GM08714 (cell line): ENCODE measurements around the gene SDC1.

Experiments used
- H3K4me3 ChIP-seq: fragments of 200-500 bp; sonication (Bioruptor generic); 2 replicates; pipeline ENCODE4 v1.5.1; 2014; ENCODE audit warnings: mild to moderate bottlenecking, low read length, inconsistent platforms
- ZNF274 ChIP-seq: IDR thresholded peaks from 2 replicates; pipeline ENCODE4 v1.6.1; 2012; ENCODE audit warnings: mild to moderate bottlenecking, low read depth, low read length

The SDC1 gene

DNA sequence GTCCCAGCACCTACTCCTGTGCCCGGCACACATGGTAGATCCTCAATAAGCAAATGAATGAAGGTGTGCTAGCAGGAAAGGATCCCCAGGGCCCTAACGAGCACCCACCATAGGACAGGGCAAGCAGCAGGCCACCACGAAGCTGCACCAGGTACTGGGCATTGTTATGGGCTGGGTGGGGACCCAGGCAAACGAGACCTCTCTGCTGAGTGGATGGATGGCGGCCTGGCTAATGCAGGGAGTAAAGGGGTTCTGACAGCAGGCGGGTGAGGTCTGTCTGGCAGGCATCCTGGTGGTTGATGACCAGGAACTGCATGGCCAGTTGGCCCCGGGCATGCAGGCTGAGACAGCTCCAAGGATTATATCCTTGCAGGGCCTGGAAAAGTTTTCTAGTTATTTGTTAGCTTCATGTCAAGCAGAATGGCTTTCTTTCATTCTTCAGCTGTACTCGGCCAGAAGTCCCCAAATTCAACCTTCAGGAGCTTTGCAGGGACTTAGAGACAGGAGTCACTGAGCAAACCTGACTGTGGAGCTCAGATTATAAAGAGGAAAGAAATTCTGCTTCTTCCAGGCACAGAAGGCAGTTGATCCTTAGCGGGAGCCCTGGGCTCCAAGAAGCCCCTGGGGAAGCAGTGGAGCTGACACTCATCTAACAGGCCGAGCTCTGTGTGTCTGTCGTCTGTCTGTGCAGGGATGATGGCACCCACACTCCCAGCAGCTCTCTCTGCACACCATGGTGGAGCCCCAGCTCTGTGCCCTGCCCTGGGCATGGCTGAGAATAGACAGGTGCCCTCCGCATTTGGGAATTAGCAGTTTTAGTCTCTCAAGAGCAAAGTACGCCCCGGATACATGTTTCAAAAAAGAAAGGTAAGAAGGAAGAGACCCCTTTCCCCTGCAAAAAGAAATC is 51.2 kb downstream of the SDC1 start:
- no peak overlapping the region for H3K4me3 ChIP-seq
- TF ChIP-seq ZNF274, result no peak

DNA sequence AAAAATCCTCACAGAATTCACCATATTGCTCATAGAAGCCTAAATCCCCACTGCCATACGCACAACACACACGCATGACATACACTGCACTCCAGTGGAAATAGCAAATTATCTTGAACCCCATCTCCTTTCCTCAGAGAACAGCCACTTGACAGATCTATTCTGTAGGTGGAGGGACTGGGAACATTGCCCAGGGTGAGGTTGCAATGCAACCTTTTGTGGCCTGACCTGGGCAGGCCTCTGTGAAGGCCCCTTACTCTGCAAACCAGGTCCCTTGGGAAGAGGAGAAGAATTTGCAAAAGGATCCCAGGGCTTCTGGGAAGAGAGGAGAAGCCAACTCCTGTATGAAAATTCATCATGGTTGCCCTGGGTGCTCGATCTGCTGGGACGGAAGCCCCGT is 51.9 kb downstream of the SDC1 start:
- TF ChIP-seq ZNF274, result no peak

DNA sequence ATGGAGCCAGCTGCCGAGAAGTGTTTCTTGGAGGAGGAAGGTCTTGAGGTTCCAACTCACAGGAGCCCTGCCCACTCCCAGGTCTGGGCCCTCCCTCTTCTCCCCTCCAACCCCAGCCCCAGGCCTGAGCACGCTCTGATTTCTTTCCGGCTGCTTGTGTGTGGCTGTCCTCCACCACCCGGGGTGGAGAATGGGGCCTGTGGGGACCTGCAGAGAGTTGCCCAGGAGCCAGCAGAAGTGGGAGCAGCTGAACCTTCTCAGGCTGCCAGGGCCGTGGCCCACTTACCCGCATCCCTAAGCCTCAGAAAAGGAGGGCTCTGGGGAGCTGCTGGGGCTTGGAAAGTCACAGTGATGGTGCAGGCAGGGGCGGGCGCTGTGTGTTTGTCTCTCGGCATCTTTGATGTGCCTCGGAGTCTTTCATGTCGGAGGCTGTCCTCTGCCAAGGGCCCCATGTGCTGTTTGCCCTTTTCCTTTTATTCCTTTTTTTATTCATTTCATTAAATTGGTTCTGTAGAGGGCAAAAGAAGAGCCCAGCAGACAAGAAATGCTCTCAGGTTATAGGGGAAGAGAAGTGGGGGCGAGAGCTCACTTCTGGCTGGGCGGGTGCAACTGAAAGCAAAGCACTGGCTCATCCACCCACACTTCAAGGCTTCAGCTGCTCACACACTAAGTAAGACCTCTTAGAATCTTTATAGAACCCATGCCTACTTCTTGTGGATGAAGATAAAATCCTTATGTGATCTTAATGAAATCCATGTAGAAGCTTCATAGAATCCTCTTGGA is 52.5 kb downstream of the SDC1 start:
- H3K4me3 ChIP-seq, result no peak overlapping the region
- no peak for TF ChIP-seq ZNF274

More for the DNA sequence above, 51.9 kb downstream of the SDC1 start:
- no peak overlapping the region for H3K4me3 ChIP-seq

DNA sequence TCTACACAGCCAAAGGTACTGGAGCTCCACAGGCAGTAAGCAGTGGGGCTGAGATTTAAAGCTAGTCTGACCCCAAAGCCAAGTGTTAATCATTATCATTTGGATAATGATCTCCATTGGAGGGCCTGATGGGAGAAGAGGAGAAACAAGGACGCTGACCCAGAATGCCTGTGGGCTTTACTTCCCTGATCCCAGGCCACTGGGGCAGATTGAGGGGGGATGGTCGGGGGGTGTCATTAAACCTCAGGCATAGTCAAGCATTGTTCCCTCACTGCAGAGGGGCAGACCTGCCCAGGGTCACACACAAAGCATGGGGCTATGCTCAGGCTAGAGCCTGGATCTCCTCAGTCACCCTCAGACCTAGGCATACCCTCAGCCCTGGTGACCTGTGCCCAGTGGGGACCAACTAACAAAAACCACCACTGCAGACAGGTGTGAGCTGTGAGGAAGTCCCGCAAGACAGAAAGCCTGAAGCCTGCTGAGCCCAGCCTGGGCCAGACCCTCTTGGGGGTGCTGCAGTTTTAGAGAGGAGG is 53.4 kb downstream of the SDC1 start:
- TF ChIP-seq ZNF274, result no peak
- H3K4me3 ChIP-seq, result no peak overlapping the region

DNA sequence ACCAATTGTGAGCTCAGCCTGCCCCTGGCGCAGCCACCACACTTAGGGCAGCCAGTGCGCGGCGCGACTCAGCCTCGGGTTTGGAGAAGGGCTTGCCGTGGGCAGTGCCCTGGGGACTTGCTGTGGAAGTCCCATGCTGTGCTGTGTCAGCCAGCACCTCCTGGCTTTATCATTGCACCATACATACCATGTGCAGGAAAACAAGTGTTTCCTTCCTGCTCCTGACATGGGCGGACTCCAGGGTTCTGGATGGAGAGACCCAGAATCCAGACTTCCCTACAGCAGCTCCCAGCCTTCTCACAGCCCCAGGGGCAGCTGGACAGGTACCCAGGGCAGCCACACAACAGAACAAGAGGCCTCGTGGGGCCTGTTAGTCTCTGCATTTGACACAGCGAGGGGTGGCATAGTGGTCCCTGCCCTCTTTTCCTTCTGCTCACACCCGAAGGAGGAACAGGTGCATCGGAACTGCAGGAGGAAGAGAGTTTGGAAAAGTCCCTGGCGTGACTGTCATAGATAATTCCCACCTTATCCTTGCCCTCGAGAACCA is 54.2 kb downstream of the SDC1 start:
- no peak for TF ChIP-seq ZNF274
- H3K4me3 ChIP-seq, result no peak overlapping the region

DNA sequence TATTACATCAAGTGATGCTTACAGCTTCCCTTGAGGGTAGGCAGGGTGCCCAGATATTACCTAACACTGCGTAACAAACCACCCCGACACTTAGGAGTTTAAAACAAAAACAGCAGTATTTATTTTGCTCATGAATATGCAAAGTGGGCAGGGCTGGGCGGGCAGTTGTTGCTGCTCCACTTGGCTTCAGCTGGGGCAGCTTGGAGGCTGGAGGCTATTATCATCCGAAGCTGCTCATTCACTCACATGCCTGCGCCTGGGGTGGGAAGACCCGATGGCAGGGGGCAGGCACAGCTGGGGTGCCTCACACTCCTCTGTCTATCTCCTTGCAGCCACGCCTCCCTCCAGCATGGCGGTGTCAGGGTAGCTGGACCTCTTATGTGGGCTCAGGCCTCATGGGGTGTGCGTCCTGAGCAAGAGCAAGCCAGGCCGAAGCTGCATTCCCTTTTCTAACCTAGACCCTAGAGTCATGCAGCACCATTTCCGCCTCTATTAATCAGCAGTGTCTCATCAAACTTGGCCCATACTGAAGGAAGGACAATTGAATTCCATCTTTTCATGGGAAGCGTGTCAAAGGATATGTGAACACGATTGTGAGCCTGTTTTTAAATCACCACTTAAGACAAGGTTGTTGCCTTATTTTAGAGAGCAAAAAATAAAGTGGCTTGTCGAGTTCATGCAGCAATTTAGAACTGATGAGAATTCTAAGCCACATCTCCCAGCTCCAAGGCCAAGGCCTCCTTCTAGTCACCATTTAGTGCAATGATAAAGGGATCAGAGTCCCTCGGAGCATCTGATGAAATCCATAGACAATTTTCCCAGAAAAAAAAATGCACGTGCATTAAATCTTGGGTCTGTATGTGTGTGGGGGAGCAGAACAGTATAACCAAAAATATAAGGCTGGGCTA is 54.9 kb downstream of the SDC1 start:
- no peak for TF ChIP-seq ZNF274
- H3K4me3 ChIP-seq, result no peak overlapping the region

DNA sequence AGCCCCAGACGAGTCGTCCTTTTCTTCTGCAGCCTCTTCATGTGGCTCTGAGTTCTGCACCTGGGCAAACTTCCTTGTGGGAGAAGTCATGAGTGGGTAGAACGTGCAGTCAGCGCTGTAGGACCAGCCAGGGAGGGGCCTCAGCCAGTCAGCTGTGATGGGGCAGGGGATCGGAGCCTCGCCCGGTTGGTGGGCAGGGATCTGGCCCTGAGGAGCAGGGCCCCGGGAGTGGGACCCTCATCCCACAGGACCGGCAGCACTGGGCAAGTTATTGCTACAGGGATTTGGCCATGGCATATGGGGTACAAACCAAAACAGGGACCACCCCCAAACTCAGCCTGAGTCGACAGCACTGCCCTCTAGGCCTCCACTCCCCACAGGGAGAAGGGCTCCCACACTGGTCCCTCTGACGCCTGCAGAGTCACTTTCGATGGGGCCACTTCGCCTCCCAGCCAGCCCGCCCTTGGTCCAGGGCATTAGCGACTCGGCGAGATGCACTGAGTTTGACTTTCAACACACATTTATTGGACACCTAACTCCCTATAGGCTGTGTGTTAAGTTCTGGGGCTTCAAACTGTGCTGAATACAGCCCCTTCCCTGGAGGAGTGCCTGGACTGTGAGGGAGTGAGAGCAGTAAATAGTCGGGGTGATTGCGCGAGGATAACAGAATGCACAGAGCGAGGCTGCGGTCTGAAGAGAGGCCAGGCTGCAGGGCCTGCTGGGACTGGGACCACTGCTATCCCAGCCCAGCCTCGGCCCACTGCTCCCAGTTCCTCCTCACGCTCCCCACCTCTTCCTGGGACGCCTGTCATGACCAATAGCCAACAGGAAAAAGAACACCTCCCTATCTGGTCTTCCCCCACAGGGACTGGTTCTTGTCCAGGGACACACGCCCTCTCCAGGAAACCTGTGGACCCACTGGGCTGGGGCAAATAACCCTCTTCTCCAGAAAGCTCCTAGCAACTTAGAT is 55.9 kb downstream of the SDC1 start:
- no peak overlapping the region for H3K4me3 ChIP-seq
- no peak for TF ChIP-seq ZNF274

DNA sequence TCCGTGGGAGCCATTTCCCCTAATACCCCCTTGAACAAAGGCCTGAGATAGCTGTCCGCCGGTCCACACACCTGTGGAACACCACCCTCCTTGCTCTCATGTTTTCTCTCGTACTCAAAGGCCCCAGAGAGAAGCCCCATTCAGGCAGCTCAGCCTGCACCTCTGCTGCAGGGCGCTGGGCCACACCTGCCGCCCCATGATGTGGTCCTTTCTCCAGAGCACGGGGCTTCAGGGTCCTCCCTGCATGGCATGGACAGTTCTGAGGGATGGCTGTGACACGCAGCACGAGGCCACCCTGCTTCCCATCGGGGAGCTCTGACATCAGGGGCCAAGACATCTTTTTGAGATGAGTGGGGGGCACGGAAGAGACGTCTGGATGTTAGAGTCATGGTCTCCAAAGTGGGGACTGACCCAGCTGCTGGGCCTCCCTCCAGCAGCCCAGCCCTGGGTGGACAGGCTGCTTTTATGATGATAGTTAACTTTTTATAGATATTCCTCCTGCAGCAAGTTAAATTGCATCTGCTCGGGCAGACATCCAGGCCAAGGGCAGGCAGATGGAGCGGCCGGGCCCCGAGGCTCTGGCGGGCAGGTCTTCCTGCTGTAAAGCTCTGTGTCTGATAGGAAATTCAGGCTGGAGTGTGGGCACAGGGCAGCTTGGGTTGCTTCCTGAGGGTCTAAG is 56.7 kb downstream of the SDC1 start:
- no peak overlapping the region for H3K4me3 ChIP-seq
- no peak for TF ChIP-seq ZNF274

DNA sequence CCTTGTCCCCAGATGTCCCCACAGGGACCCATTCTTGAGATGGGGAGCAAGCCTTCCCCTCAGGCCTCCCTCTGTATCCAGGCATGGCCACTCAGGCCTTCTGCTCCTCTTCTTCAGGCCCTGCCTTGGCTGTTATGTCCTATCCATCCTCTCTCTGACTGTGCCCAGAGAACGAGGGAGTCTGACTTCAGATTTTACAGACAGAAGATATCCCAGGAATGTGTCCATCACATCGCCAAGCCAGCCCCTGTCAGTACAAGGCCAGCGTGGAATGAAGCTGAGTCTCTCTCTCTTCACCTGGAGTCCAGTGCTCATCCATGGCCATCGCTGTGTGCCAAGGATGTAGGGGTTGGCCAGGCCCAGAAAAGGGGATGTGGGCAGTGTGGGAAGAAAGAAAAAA is 57.6 kb downstream of the SDC1 start:
- TF ChIP-seq ZNF274, result no peak
- no peak overlapping the region for H3K4me3 ChIP-seq

DNA sequence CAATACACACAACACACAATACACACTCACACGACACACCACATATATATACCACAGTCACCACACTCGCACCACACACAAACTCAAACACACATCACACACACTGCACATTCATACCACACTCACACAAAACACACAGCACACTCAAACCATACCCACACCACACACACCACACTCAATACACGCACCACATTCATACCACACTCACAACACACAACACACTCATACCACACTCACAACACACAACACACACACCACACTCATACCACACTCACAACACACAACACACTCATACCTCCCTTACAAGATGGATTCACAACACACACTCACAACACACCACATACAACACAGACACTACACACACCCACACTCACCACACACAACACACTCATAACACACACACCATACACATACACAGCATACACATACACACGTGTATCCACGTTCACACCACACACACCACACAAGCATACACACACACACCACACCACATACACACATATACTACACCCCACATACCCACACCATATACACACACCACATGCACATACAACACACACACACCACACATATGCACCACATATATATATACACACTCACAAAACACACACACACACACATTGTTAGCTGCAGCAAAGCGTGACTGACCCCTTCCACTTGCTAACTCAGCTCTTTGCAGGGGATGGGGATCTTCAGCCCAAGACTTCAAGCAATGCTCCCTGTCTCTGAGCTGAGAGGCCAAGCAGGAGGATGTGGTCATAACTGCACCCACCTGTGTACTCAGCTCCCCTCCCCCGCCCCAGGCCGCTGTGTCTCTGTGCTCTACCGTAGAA is 59.0 kb downstream of the SDC1 start:
- H3K4me3 ChIP-seq, result no peak overlapping the region
- TF ChIP-seq ZNF274, result no peak
